ENCODE data around the gene TMPRSS6.

GRCh38 chr22:37062702-37063381 is 46.7 kb downstream of the TMPRSS6 start:
- TF ChIP-seq CTCF (IDR thresholded peaks at IDR 0.05; ENCODE audit: low read depth, low read length, poor library complexity, severe bottlenecking) (no peak), EZH2phosphoT487 (IDR thresholded peaks at IDR 0.05; ENCODE audit: borderline replicate concordance, low read length) (no peak)

All from DOHH2 (cell line).